GM21737 (cell line): ENCODE results near the gene DIP2A.
"Not testable (repeated sequence)": the region's sequence is repeated elsewhere in the genome, so short reads cannot be mapped to it uniquely, and the experiment has no call there.

Source experiments
- ATAC-seq: cut with Tn5 transposase; IDR thresholded peaks from one replicate; pipeline ENCODE4 v1.9.1; 2021; ENCODE audit warnings: mild to moderate bottlenecking, moderate library complexity; ENCODE audit not compliant: unreplicated experiment

Gene DIP2A

GRCh38 chr21:46572850-46573249 lies 114.2 kb downstream of the DIP2A start:
- no peak for ATAC-seq

- not testable (repeated sequence) for ATAC-seq
Measured at GRCh38 chr21:46577786-46578185, 119.1 kb downstream of the DIP2A start.

- ATAC-seq: not testable (repeated sequence)
Measured at GRCh38 chr21:46579394-46579793, 120.7 kb downstream of the DIP2A start.

- no peak for ATAC-seq
Measured at GRCh38 chr21:46581780-46582307, 123.2 kb downstream of the DIP2A start.

- ATAC-seq: no peak
Measured at GRCh38 chr21:46585191-46585953, 126.7 kb downstream of the DIP2A start.

- no peak for ATAC-seq
Measured at GRCh38 chr21:46594276-46594675, 135.6 kb downstream of the DIP2A start.

GRCh38 chr21:46596201-46596600 lies 137.5 kb downstream of the DIP2A start:
- no peak for ATAC-seq

GRCh38 chr21:46597031-46597430 lies 138.3 kb downstream of the DIP2A start:
- ATAC-seq: no peak

GRCh38 chr21:46597896-46598343 lies 139.2 kb downstream of the DIP2A start:
- no peak for ATAC-seq

GRCh38 chr21:46598581-46599572 lies 140.2 kb downstream of the DIP2A start:
- no peak for ATAC-seq

GRCh38 chr21:46600305-46600704 lies 141.6 kb downstream of the DIP2A start:
- no peak for ATAC-seq

- ATAC-seq: no peak
Measured at GRCh38 chr21:46600978-46601377, 142.3 kb downstream of the DIP2A start.

- ATAC-seq: no peak
Measured at GRCh38 chr21:46603228-46603627, 144.5 kb downstream of the DIP2A start.

GRCh38 chr21:46604329-46604974 lies 145.8 kb downstream of the DIP2A start:
- no peak for ATAC-seq

- ATAC-seq: no peak
Measured at GRCh38 chr21:46604975-46605766, 146.5 kb downstream of the DIP2A start, which contains the start of gene S100B. Gene S100B, minus strand, starts transcription at chr21:46605082. Its CDS starts 2,667 bp downstream, at chr21:46602415.

- ATAC-seq: peak; percentile 54
Measured at GRCh38 chr21:46605767-46606426, 147.2 kb downstream of the DIP2A start.

- ATAC-seq: no peak
Measured at GRCh38 chr21:46606427-46606813, 147.7 kb downstream of the DIP2A start.

GRCh38 chr21:46607636-46608035 lies 148.9 kb downstream of the DIP2A start:
- ATAC-seq: no peak

GRCh38 chr21:46608672-46609111 lies 150.0 kb downstream of the DIP2A start:
- no peak for ATAC-seq
